ENCODE results near the gene PCIF1.
A peak's percentile ranks its signal among the peaks of the same experiment; 100 is the strongest.

PCIF1 gene

DNA sequence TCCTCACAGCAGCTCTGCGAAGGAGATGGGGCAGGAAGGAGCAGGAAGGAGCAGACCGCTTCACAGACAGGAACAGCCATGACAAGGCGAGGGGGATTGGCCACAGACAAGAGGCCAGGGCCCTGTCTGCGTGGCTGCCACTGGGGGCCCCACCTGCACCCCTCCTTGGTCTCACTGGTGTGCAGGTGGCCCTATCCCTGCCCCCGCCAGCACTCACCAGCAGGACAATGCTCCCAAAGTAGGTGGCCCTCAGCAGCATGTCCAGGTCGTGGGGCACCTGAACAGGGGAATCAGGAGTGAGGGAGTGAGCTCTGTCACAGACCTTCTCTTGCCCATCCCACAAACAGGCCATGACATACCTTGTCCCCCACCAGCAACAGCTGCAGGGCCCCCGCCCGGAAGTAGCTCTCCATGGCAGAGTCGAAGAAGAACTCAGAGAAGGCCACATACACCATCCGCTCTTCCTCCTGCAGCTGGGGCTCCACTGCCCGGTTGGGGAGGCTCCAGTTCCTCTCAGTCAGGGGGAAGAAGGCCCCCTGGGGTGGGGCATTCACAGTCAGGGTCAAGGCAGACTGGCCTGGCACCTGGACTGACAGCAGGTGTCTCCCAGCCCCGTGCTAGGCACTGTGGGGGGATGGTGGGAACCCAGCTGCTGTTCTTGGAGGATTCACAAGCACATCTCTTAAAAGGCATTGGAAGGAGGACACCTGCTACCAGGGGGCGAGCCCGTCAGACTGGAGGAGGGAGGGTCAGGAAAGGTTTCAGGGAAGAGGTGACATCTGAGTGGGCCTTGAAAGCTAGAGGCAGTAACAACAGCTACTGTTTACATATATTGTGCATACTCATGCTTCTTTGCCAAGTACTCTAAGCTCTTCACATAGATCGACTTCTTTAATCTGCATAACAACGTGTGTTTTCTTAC lies 29.6 kb upstream of the PCIF1 start:
- no peak for DNase-seq (ENCODE audit: low read depth in 2 of 2)

DNA sequence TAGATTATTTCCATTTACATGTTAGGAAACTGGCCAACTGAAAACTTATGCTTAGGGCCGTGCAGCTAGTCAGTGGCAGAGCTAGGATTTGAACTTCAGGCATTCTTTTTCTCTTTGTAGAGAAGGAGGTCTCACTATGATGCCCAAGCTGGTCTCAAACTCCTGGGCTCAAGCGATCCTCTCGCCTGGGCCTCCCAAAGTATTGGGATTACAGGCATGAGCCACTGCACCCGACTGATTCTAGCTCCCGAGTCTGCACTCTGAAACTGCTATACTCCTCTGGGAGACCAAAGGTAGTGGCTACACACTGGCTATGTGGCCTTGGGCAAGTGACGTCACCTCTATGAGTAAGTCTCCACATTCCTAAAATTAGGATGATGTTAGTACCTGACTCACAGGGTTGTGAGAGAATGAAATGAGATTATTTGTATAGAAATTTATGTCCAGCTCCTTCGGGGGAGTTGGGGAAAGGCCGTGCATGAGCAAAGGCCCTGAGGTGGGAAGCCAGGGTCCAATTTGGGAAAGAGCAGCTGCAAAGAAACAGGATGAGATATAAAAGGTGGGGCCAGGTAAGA lies 28.9 kb upstream of the PCIF1 start:
- DNase-seq (ENCODE audit: low read depth in 2 of 2): no peak

DNA sequence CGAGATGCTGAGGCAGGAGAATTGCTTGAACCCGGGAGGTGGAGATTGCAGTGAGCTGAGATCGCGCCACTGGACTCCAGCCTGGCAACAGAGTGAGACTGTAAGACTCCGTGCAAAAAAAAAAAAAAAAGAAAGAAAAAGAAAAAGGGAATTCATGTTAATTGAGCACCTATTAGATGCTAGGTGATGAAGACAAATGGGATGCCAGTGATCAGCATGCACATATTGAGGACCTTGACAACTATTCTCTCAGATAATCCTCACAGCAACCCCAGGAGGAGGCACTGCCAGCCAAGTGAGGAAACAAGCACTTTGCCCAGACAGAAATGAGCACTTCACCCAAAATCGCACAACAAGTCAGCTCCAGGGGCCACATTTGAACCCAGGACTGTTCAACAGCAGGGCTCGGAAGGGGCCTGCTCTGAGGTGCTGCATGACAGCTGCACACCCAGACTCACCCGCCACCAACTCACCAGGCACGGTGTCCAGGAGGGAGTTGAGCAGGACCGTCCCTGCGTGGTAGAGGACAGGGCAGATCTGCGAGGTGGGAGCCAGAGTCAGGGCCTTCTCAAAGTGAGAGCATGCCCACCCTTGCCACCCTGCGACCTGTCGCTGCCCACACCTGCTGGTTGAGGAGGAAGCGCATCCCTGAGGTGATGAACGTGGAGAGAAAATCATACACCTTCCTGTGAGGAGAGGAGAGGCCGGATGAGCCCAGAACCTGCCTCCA lies 27.1 kb upstream of the PCIF1 start:
- no peak for DNase-seq (ENCODE audit: low read depth in 2 of 2)

DNA sequence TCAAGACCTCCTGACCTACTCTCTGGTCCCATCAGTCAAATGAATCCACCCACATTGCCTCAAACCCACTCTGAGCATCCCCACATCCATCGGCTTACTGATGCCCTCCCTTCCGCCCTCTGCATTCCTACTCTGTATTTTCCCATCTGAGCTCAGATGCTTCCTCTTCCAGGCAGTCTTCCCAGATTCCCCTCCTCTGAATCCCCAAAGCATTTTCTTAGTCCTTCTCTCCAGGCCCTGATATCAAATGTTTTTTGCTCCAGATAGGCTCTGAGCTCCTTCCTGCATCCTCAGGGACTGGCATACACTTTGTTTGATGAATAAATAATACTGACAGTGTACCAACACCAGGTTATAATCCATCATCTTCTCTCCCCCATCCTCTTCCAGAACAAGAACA lies 26.4 kb upstream of the PCIF1 start:
- DNase-seq (ENCODE audit: low read depth in 2 of 2): no peak

DNA sequence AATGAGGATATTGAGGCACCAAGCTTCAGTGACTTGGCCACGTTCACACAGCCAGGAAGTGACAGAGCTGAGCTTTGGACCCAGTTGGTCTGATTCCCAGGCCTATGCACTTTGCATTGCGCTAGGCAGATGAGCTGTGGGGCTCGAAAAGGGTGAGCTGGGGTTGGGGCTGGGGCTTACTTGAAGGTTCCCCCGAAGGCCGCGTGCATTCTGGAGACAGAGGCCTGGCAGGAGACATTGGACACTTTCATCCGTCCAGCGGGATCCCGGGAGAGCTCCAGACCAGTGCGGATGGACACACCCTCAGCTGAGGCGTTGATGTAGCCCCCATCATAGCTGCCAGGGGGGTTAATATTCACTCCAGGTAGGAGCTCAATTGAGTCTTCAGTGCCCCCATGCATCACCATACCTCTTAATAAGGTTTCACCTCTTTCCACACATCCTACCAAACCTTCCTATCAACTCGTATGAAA lies 25.1 kb upstream of the PCIF1 start:
- no peak for DNase-seq (ENCODE audit: low read depth in 2 of 2)

DNA sequence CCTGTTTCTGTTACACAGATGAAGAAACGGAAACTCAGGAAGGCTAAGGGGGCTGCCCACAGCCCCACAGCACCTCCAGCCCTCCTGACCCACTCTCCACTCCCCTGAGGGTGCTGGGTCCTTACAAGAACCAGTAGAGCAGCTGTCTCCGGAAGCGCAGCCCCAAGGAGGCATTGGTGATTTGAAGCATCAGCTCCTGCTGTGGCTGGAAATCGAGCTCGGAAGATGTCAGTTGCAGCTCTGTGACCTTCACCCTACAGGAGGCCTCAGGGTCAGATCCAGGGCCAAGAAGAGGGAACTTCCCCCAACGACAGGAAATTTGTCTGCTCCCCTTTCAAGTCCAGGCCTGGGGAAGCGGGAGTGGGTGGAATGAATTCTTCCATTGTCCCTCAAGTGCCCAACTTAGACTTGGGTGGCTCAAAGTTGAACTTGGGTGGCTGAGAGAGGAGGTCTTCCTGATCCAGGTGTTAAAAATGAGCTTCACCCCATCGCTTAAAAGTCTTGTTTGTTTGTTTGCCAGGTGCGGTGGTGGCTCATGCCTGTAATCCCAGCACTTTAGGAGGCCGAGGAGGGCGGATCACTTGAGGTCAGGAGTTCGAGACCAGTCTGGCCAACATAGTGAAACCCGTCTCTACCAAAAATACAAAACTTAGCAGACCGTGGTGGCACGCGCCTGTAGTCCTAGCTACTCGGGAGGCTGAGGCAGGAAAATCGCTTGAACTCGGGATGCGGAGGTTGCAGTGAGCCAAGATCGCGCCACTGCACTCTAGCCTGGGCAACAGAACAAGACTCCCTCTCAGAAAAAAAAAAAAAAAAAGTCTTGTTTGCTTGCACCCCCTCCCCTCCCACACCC lies 24.4 kb upstream of the PCIF1 start:
- DNase-seq (ENCODE audit: low read depth in 2 of 2): no peak

DNA sequence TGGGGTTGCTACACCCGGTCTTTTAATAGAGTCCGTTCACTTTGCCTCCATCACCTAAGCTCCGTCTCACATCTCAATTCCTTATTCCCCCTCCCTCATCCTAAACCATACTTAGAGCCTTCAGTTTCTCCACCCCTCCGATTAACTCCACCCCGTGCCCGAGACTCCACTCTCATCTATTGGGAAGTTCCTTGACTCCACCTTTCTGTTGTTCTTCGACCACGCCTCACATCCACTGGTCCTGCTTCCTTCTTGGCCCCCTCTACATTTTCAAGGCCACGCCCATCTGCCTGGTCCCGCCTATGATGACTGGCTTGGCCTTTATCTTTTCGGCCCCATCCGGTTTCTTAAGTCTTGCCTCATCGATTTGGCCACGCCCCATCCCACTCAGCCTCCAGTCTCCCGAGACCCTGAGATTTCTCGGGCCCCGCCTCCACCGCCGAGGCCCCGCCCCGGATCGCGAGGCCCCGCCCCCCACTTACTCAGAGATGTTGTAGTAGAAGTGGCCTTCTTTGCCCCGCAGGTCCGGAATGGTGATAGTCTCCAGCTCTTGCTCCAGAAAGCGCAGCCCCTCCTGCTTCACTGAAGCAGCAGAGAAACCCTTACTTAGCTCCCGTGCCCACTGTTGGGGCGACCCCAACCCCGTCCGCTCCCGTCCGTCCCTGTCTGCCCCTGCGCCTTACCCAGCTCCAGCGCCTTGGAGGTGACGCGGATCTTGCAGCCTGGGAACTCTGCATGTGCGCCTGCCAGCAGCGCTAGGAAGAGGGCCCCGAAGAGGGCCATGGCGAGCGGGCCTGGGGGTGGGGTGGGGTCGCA lies 23.6 kb upstream of the PCIF1 start:
- DNase-seq (ENCODE audit: low read depth in 2 of 2): peak; percentile 94 to 98

DNA sequence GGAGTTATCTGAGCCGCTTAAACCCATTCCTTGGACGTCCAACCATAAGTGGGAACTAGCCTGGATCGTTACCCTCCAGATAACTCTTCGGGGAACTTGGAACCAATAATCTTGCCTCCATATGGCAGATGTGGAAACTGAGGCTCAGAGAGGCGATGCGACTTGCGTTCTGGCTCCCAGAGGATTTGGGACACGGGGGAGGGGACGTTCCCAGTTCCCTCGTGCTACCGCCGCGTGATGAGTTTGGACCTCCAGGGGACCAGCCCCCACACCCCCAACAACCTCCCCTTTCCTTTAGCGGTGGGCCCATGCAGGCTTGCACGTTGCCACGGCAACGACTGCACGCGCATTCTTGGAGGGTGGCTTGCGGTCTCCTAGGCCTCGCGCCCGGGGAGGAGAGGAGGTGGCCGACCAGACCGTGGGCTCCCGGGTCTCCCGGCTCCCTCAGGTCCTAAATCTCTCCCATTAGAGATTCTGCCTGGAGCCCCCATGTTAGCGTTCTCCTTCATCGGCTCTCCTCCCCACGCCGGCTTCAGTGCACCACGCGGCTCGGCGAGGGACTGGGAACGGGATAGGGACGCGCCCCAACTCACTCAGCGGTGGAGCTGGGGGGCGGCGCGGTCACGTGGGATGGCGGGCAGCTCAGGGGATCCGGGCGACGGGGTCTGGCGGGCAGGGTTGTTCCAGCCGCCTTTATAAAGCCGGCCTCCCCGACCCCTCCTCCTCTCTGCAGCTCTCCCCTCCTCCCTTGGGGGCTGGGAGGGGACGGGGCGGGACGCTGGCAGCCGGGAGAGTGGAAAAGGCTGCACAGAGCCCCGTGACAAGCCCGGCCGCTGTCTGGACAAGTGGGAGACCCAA lies 22.8 kb upstream of the PCIF1 start, which contains the start of gene PLTP:
Gene PLTP (minus strand): TSS at position 670 of the 858 bp plus-strand sequence. CDS start 703 bp downstream, outside the sequence.
- no peak for DNase-seq (ENCODE audit: low read depth in 2 of 2)

DNA sequence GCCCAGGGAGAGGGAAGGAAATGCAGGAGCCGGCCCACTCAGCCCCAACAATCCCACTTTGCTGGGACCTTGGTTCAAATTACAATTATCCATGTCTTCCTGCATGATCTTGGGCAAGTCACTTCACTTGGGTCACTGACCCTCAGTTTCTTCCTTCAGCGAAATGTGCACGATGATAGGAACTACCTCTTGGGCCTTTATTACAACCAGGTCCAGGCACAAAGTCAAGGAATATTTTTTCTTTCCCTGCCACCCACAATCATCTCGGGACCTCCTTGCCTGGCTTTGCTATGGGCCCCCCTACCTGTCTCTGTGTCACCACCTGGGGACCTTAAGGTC lies 22.2 kb upstream of the PCIF1 start:
- DNase-seq (ENCODE audit: low read depth in 2 of 2): no peak

DNA sequence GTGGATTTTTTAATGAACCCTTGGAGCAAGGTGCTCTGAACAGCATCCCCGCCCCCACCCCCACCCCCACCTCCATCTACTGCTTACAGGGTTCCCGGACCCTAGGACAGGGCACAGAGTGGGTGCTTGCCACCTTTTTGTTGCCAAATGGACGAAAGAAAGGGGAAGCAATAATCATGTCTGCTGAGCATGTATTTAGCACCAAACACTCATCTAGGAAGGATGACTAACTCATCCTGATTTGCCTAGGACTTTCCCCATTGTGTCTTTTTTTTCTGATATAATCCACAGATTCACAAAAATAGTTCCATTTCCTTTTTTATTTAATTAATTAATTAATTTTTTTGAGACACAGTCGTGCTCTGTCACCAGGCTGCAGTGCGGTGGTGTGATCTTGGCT lies 21.4 kb upstream of the PCIF1 start:
- no peak for DNase-seq (ENCODE audit: low read depth in 2 of 2)

DNA sequence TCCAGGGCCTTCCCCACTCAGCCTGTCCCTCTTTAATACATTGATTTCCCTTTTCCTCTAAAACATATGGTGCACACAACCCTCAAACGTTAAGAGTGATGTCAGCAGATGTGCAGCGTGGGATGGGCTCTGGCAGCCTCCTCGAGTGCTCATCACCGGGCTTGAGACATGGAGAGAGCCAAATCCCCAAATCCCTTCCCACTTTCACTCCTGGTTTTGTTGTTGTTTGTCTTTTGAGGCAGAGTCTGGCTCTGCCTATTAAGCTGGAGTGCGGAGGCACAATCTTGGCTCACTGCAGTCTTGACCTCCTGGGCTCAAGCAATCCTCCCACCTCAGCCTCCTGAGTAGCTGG lies 16.7 kb upstream of the PCIF1 start:
- no peak for DNase-seq (ENCODE audit: low read depth in 2 of 2)

DNA sequence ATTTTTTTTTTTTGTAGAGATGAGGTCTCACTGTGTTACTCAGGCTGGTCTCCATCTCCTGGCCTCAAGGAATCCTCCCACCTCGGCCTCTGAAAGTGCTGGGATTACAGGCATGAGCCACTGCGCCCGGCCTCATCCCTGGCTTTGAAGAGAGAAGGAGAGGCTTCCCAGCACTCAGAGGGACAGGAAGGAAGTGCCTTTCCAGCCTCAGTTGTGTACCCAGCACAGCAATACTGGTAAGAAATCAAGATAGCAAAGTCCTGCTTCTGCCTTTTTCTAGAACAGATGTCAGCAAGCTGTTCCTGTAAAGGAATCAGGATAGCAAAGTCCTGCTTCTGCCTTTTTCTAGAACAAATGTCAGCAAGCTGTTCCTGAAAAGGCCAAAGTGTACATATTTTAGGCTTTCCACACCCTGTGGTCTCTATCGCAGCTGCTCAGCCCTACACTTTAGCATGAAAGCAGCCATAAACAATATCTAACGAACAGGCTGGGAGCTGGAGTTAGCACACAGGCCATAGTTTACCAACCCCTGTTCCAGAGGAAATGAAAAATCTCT lies 16.2 kb upstream of the PCIF1 start:
- no peak for DNase-seq (ENCODE audit: low read depth in 2 of 2)

DNA sequence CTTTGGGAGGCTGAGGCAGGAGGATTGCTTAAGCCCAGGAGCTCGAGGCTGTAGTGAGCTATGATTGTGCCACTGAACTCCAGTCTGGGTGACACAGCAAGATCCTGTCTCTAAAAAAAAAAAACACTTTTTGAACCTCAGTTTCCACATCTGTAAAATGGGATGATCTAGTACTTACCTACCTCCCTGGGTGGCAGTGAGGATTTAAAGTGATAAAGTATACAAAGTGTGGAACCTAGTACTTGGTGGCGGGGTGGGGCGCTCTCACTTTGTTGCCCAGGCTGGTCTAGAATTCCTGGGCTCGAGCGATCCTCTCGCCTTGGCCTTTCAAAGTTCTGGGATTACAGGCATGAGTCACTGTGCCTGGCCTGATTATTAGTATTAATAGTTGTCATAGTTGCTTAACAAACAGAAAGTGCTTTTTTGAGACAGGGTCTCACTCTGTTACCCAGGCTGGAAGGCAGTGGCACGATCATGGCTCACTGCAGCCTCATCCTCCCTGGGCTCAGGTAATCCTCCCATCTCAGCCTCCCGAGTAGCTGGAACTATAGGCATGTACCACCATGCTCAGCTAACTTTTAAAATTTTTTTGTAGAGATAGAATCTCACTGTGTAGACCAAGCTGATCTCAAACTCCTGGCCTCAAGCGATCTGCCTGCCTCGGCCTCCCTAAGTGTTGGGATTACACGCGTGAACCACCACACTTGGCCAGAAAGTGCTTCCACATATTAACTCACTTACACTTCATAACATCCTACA lies 15.5 kb upstream of the PCIF1 start:
- DNase-seq (ENCODE audit: low read depth in 2 of 2): no peak

DNA sequence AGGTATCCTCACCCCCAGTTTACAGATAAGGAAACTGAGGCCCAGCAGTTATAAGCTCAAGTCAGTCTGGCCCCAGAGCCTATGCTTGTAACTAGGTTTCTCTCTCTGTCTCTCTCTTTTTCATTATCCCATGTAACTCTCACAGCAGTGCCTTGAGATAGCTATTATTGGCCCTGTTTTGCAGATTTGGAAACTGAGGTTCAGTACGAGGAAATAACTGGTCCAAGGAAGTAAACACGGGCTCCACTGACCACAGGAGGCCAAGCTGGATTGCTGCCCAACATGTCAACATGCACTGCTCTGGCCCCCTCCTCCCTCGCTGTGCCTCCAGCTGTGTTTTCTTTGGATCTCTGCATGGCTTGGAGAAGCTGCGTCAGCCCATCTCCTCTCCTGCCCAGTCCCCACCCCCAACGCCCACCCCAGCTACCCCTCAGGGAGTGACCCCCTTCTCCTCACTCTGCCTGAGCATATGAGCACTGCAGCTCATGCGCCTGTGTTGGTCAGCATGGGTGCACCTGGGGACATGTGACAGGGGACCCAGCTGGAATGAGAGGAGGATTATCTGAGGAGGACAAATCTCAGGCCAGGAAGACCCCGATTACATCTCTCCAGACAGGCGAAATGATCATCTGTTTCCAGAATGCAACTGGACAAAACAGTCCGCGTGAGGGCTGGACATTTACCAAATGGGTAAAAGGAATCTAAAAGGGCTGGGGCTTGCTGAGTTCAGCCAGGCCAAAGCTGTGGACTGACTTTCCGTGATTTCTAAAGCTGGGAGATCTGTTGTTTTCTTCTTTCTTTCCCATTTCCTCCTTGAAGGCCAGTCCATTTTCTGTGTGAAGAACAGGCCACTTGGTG lies 14.7 kb upstream of the PCIF1 start:
- DNase-seq (ENCODE audit: low read depth in 2 of 2): no peak

DNA sequence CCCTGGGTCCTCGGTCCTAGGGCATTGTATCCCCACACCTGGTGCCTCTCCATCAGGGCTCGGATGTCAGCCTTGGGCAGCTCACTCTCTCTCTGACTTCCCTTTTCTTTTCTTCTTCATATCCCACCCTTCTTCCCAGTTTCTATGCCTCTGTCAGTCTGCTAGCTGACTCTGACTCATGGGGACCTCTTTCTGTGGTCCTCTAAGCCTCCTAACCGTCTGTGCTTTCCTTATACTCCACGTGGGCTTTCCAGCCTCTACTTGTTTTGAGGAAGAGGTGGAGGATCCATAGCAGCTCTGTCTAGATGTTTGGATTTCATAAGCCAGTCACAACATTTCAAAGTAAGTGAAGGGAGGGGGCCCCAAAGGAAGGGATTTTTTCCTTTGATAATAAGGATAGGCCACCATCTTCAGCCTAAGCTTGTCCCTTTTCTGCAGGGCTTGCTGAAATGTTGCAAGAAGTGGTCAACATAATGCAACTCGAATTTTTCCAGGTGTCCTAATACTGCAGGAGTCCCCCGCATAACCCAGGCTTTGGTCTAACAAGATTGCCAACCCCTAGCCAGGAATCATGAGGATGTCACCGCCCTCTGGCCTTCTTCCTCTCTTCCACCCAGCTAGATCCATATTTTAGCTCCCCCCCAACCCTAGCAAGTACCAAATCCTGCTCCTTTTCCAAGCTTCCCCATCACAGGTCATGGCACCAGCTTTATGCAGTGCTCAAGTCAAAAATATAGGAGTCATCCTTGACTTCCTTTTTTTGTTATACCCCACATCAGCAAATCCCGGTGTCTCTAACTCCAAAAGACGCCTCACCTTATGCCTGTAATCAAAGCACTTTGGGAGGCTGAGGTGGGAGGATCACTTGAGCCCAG lies 13.8 kb upstream of the PCIF1 start:
- no peak for DNase-seq (ENCODE audit: low read depth in 2 of 2)

DNA sequence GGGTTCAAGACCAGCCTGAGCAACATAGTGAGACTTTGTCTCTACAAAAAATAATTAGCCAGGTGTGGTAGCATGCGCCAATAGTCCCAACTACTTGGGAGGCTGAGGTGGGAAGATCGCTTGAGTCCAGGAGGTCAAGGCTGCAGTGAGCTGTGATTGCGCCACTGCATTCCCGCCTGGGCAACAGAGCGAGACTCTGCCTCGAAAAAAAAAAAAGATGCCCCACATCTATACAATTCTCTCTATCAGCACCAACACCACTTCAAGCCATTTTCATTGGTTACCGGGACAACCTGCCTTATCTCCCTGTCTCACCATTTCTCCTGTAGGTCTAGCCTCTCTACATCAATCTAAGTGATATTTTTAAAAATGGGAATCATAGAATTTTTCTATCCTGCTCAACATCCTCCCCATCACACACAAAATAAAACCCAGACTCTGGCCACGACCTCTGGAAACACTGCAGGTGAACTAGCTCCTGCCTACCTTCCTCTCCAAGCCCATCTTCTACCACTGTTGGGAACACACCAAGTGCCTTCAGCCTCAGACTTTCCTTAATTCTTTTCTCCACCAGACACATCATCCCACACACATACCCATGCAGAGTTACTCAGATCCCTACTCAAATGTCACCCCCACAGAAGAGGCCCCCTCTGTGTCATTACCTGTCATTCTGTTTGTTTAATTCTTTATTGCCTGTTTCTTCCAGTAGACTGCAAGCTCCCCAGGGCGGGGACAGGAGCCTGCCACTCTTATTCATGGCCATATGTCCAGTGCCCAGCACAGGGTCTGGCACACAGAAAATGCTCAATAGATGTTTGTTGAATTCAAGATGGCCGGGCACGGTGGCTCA lies 12.9 kb upstream of the PCIF1 start:
- DNase-seq (ENCODE audit: low read depth in 2 of 2): no peak

All from stimulated activated CD4-positive, alpha-beta T cell treated with anti-CD3 and anti-CD28 coated beads, Interleukin-4, amount 100 ng/mL, for 48 hours (primary cell).